G401 (cell line): Measurements from ENCODE around the gene PRDM11. TPM values are rescaled to one million over a fixed set of nuclear protein-coding genes. Genes with fewer than 3 reads are reported as not detected.

ENCODE experiments used
- DNase-seq: peaks from one replicate; pipeline ENCODE4 v3.0.0-alpha.2; 2015; ENCODE audit warnings: low spot score
- in situ Hi-C: cut with HindIII; loops from 2 replicates; pipeline ENCODE4 v1.10.0; 2016; ENCODE audit warnings: low sequenced_read_pairs, mixed read lengths
- total RNA-seq: library from RNA; depleted of rRNA; stranded (reverse); fragments of >200 nt; shearing (Covaris generic); gene quantifications from 2 replicates; pipeline ENCODE4 v1.2.3, GENCODE V29; 2014

The PRDM11 gene
- total RNA-seq, 1 experiment from 2014 or later: 7.2 TPM

- in situ Hi-C loops: no loop called here
- DNase-seq: no peak
Measured at GRCh38 chr11:45155058-45155551, 8.7 kb downstream of the PRDM11 start.

GRCh38 chr11:45155627-45156180 lies 9.3 kb downstream of the PRDM11 start:
- in situ Hi-C loops: no loop called here
- DNase-seq: no peak

GRCh38 chr11:45156201-45156600 lies 9.8 kb downstream of the PRDM11 start:
- in situ Hi-C loops: no loop called here
- DNase-seq: no peak

- DNase-seq: no peak
- in situ Hi-C loops: no loop called here
Measured at GRCh38 chr11:45156741-45157140, 10.3 kb downstream of the PRDM11 start.

- in situ Hi-C loops: no loop called here
- DNase-seq: no peak
Measured at GRCh38 chr11:45157247-45158209, 11.1 kb downstream of the PRDM11 start.

- no peak for DNase-seq
- in situ Hi-C loops: no loop called here
Measured at GRCh38 chr11:45158210-45158731, 11.8 kb downstream of the PRDM11 start.

GRCh38 chr11:45158891-45159605 lies 12.6 kb downstream of the PRDM11 start:
- in situ Hi-C loops: no loop called here
- DNase-seq: no peak

GRCh38 chr11:45159781-45160365 lies 13.4 kb downstream of the PRDM11 start:
- DNase-seq: no peak
- in situ Hi-C loops: no loop called here

- in situ Hi-C loops: no loop called here
- DNase-seq: peak; percentile 93
Measured at GRCh38 chr11:45161252-45162063, 15.0 kb downstream of the PRDM11 start.

GRCh38 chr11:45162064-45162375 lies 15.6 kb downstream of the PRDM11 start:
- in situ Hi-C loops: no loop called here
- no peak for DNase-seq

- DNase-seq: no peak
- in situ Hi-C loops: no loop called here
Measured at GRCh38 chr11:45162916-45163879, 16.8 kb downstream of the PRDM11 start.

GRCh38 chr11:45163956-45164575 lies 17.6 kb downstream of the PRDM11 start:
- DNase-seq: peak; percentile 69
- in situ Hi-C loops: no loop called here

- in situ Hi-C loops: no loop called here
- DNase-seq: no peak
Measured at GRCh38 chr11:45165386-45165785, 18.9 kb downstream of the PRDM11 start.

GRCh38 chr11:45165806-45166603 lies 19.6 kb downstream of the PRDM11 start:
- DNase-seq: no peak
- in situ Hi-C loops: no loop called here

GRCh38 chr11:45166604-45166897 lies 20.1 kb downstream of the PRDM11 start:
- in situ Hi-C loops: no loop called here
- no peak for DNase-seq

GRCh38 chr11:45167283-45167682 lies 20.8 kb downstream of the PRDM11 start:
- DNase-seq: no peak
- in situ Hi-C loops: no loop called here
